Hepatocyte (in vitro differentiated cells): ENCODE data around the gene RAI1. TPM values are rescaled to one million over a fixed set of nuclear protein-coding genes. Genes with fewer than 3 reads are reported as not detected.

Source experiments
- DNase-seq: peaks from one replicate; pipeline ENCODE4 v3.0.0-alpha.2; 2016; ENCODE audit warnings: low spot score
- H2AFZ ChIP-seq: fragments of 200-600 bp; sonication (generic); 2 replicates; pipeline ENCODE4 v1.6.0; 2016; ENCODE audit warnings: antibody characterized with exemption, mild to moderate bottlenecking
- H3K27ac ChIP-seq: fragments of 200-600 bp; sonication (generic); 2 replicates; pipeline ENCODE4 v1.5.1; 2016; ENCODE audit warnings: mild to moderate bottlenecking
- H3K27me3 ChIP-seq: fragments of 200-600 bp; sonication (generic); 2 replicates; pipeline ENCODE4 v1.6.1; 2016
- H3K36me3 ChIP-seq: fragments of 200-600 bp; sonication (generic); replicated peaks from 2 replicates; pipeline ENCODE4 v1.5.1; 2016; ENCODE audit warnings: low read depth; ENCODE audit not compliant: insufficient read depth
- H3K4me1 ChIP-seq: fragments of 200-600 bp; sonication (generic); 2 replicates; pipeline ENCODE4 v1.5.1; 2016; ENCODE audit warnings: mild to moderate bottlenecking, moderate library complexity; ENCODE audit not compliant: insufficient read depth
- H3K4me2 ChIP-seq: fragments of 200-600 bp; sonication (generic); 2 replicates; pipeline ENCODE4 v1.6.0; 2016
- H3K4me3 ChIP-seq: fragments of 200-600 bp; sonication (generic); 2 replicates; pipeline ENCODE4 v1.5.1; 2016; ENCODE audit warnings: mild to moderate bottlenecking
- H3K79me2 ChIP-seq: fragments of 200-600 bp; sonication (generic); 2 replicates; pipeline ENCODE4 v1.6.0; 2017; ENCODE audit warnings: mild to moderate bottlenecking
- H3K9me2 ChIP-seq: fragments of 200-600 bp; sonication (generic); replicated peaks from 2 replicates; pipeline ENCODE4 v1.6.0; 2017; ENCODE audit warnings: mild to moderate bottlenecking; ENCODE audit not compliant: insufficient read depth
- H3K9me3 ChIP-seq: fragments of 200-600 bp; sonication (generic); 2 replicates; pipeline ENCODE4 v1.5.1; 2016; ENCODE audit warnings: low read depth, mild to moderate bottlenecking
- H4K20me1 ChIP-seq: fragments of 200-600 bp; sonication (generic); 2 replicates; pipeline ENCODE4 v1.6.0; 2016; ENCODE audit warnings: mild to moderate bottlenecking; ENCODE audit not compliant: insufficient read depth, poor library complexity, severe bottlenecking
- EZH2 ChIP-seq: fragments of 200-600 bp; sonication (generic); IDR thresholded peaks from 2 replicates; pipeline ENCODE4 v1.6.1; 2016; ENCODE audit warnings: antibody characterized with exemption, mild to moderate bottlenecking, borderline replicate concordance
- EZH2phosphoT487 ChIP-seq: fragments of 200-600 bp; sonication (generic); IDR thresholded peaks from one replicate; pipeline ENCODE4 v1.6.1; 2018; ENCODE audit warnings: antibody characterized with exemption, mild to moderate bottlenecking, low read depth, moderate library complexity; ENCODE audit not compliant: unreplicated experiment, severe bottlenecking
- WGBS: methylation state at CpG from one replicate; pipeline ENCODE4 v1.1.6; 2016; ENCODE audit warnings: low lambda C conversion rate; ENCODE audit errors: missing lambda C conversion rate; 5-methylcytosine and 5-hydroxymethylcytosine counted together
- polyA plus RNA-seq: library from polyadenylated mRNA; unstranded; fragments of >200 nt; fragmentation: Nextera tagmentation; extraction: Ambion mirVana; gene quantifications from 2 replicates; pipeline ENCODE4 v1.2.1, GENCODE V29; 2016
- total RNA-seq: library from RNA; depleted of rRNA; stranded (reverse); fragments of >200 nt; gene quantifications from 2 replicates; pipeline ENCODE4 v1.2.3, GENCODE V29; 2014
- TF ChIP-seq, protein P1 (sequence below): fragments of 200-600 bp; sonication (generic); IDR thresholded peaks from 2 replicates; pipeline ENCODE4 v1.5.1; 2016; ENCODE audit warnings: antibody characterized with exemption, mild to moderate bottlenecking; ENCODE audit not compliant: poor library complexity

Gene RAI1
- total and polyA plus RNA-seq, 2 experiments from 2014 or later, result 20.2 to 23.8 TPM

DNA sequence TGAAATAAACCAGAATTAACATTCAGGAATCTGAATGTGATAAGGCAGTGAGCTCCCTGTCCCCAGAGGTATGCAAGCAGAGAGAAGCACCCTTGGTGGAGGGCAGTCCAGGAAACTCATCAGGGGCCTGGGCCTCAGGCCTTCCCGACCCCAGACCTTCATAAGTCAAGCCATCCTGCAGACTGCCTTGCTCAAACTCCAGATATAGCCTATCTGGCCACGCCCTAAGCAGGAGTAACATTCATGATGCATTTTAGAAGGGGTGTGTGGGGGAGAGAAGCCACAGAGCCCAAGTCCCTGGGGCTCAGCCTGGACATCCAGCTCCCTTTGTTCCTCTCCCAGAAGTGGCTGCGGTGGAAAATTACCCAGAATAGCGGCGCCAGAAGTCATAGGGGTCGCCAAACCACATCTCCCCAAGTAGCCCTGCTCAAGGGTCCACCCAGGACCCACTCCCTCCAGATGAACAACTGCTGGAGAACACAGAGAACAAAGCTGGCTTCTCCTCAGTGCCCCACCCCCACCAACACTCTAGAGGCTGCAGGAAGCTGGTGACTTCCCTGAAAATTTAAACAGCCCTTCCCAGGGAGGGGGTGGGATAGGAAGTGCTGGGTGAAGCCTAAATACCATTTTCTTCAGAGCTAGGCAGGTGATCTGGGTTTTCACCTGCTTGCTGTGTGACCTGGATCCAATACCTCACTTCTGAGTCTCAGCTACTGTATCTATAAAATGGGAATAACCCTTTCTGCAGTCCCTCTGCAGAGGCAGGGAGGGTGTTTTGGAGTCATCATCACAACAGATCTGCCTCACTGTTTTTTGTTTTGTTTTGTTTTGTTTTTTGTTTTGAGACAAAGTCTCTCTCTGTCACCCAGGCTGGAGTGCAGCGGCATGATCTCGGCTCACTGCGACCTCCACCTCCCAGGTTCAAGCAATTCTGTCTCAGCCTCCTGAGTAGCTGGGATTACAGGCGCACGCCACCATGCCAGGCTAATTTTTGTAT, 157.0 kb downstream of the RAI1 start:
- 72% methylated on average over 11 of the region's 11 CpGs for WGBS
- Histone ChIP-seq H3K9me2 (no peaks in the 10 kb centered on the region), H3K27ac (peak overlapping the region; percentile 99), H3K4me2 (peak overlapping the region; percentile 86), H3K4me3 (no peak overlapping the region), H3K36me3 (no peaks in the 10 kb centered on the region), H3K9me3 (no peaks in the 10 kb centered on the region), H3K27me3 (no peaks in the 10 kb centered on the region), H4K20me1 (peaks cover 26% of the 10 kb centered on the region), H2AFZ (no peak overlapping the region), H3K4me1 (peaks cover 59% of the 10 kb centered on the region), H3K79me2 (peaks cover 32% of the 10 kb centered on the region)
- DNase-seq, result peak; percentile 66
- TF ChIP-seq EZH2, result no peak
- no peak for TF ChIP-seq EZH2phosphoT487
- TF ChIP-seq, protein P1, sequence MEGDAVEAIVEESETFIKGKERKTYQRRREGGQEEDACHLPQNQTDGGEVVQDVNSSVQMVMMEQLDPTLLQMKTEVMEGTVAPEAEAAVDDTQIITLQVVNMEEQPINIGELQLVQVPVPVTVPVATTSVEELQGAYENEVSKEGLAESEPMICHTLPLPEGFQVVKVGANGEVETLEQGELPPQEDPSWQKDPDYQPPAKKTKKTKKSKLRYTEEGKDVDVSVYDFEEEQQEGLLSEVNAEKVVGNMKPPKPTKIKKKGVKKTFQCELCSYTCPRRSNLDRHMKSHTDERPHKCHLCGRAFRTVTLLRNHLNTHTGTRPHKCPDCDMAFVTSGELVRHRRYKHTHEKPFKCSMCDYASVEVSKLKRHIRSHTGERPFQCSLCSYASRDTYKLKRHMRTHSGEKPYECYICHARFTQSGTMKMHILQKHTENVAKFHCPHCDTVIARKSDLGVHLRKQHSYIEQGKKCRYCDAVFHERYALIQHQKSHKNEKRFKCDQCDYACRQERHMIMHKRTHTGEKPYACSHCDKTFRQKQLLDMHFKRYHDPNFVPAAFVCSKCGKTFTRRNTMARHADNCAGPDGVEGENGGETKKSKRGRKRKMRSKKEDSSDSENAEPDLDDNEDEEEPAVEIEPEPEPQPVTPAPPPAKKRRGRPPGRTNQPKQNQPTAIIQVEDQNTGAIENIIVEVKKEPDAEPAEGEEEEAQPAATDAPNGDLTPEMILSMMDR, result no peak

DNA sequence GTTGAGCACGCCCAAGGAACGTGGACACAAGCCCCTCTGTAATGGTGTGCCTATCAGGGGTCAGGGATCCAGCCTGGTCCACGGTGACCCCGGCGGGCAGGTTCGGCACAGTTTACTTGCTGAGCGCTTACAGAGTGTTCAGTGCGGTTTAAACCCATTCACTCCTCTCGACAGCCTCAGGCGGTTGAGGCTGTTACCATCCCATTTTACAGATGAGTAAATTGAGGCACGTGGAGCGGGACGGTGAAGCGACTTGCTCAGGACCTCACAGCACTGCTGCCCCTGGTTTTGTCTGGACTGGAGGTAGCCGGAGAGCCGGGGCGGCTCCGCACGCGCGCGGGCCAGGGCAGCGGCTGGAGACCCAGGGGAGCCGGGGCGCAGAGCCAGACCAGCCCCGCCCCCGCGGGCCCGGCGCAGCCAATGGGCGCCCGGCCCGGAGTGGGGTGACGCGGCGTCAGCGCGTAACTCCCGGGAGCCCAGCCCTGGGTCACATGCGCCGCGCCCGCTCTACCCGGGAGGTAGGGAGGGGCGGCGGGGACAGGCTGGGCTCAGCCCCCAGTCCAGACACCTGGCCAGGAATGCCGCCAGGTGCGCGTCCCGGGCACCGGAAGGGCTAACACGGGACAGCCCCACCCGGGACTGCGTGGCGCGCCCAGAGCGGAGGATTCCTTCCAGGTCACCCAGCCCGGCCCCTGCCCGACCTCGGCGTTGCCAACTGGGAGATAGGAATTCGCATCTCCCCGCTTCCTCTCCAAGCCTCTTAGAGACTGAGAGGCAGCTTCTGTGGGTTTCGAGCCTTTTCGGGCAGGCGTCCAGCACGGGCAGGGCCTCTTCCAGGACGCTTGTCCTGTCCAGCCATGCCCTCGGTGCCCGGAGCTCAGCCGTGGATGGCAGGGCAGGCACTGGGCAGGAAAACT, 158.8 kb downstream of the RAI1 start:
- no peak overlapping the region for H2AFZ ChIP-seq
- H4K20me1 ChIP-seq, result peaks cover 9% of the 10 kb centered on the region
- DNase-seq, result peak; percentile 97
- no peaks in the 10 kb centered on the region for H3K27me3 ChIP-seq
- H3K4me1 ChIP-seq, result peaks cover 43% of the 10 kb centered on the region
- 6% methylated on average over 69 of the region's 71 CpGs for WGBS
- no peak overlapping the region for H3K4me3 ChIP-seq
- H3K4me2 ChIP-seq, result peak overlapping the region; percentile 74
- peaks cover 14% of the 10 kb centered on the region for H3K79me2 ChIP-seq
- H3K9me3 ChIP-seq, result no peaks in the 10 kb centered on the region
- no peak for TF ChIP-seq EZH2phosphoT487
- TF ChIP-seq EZH2, result no peak
- TF ChIP-seq, protein P1, result no peak
- H3K27ac ChIP-seq, result peak overlapping the region; percentile 99
- H3K9me2 ChIP-seq, result no peaks in the 10 kb centered on the region
- H3K36me3 ChIP-seq, result no peaks in the 10 kb centered on the region

DNA sequence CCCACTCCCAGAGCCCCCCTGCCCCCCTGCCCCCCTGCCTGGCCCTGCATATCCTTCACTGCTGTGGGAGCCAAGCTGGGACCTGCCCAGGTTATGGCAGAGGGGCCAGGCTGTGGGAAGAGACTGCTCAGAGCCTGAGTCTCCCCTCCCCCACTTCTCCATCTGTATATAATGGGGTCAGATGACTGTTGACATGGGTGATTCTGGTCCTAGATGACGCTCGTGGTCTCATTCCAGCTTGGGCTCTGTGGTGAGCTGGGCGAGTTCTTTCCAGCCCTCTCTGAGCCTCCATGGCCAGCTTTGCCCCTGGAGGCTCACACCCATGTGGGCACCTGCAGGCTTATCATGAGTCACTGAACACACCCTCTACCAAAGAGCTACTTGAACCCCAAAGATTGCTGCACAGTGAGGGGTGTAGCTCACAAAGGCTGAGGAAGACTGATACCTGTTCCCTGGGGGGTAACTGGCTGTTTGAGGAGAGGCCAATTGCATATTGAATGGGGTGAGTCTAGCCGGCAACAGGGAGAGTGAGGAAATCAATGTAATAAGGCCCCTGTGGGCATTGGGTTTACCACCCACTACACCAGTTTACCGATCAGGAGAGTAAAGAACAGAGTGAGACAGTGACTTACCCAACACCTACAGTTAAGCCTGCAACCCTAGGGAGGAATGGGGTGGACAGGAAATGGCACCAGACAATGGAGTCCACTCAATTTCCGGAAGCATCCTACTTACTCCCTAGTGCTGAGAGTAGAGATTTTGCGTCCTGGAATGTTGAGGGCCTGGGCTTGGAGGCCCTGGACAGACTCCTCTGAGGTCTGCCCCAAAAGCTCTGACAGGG, 159.7 kb downstream of the RAI1 start:
- Histone ChIP-seq H3K9me3 (no peaks in the 10 kb centered on the region), H3K4me3 (no peak overlapping the region), H3K36me3 (no peaks in the 10 kb centered on the region), H3K4me1 (peaks cover 34% of the 10 kb centered on the region), H3K4me2 (peak overlapping the region; percentile 74), H3K9me2 (no peaks in the 10 kb centered on the region), H3K27ac (peak overlapping the region; percentile 99), H4K20me1 (no peaks in the 10 kb centered on the region), H2AFZ (no peak overlapping the region), H3K27me3 (no peaks in the 10 kb centered on the region), H3K79me2 (peaks cover 5% of the 10 kb centered on the region)
- 64% methylated on average over 7 of the region's 7 CpGs for WGBS
- no peak for TF ChIP-seq EZH2phosphoT487
- no peak for TF ChIP-seq EZH2
- TF ChIP-seq, protein P1, result no peak
- DNase-seq, result no peak
